GM12801 (cell line): ENCODE data around the gene ADAMTSL2.

Experiments used
- CTCF ChIP-seq: IDR thresholded peaks from one replicate; pipeline ENCODE4 v1.5.1; 2011; ENCODE audit warnings: control low read depth; ENCODE audit not compliant: insufficient read length; ENCODE audit errors: extremely low read depth

The ADAMTSL2 gene

GRCh38 chr9:133589454-133590227, 55.1 kb downstream of the ADAMTSL2 start:
- no peak for TF ChIP-seq CTCF

GRCh38 chr9:133590231-133590855, 55.8 kb downstream of the ADAMTSL2 start:
- no peak for TF ChIP-seq CTCF

- no peak for TF ChIP-seq CTCF
These were observed 56.8 kb downstream of the ADAMTSL2 start for GRCh38 chr9:133591116-133591910.

- no peak for TF ChIP-seq CTCF
These were observed 57.5 kb downstream of the ADAMTSL2 start for GRCh38 chr9:133591985-133592384.

GRCh38 chr9:133592731-133593409, 58.4 kb downstream of the ADAMTSL2 start:
- TF ChIP-seq CTCF: no peak

- TF ChIP-seq CTCF: no peak
These were observed 59.2 kb downstream of the ADAMTSL2 start for GRCh38 chr9:133593587-133594253.
